Measurements from ENCODE around the gene CAND1.

CAND1 gene

GRCh38 chr12:67299526-67299925, 30.4 kb downstream of the CAND1 start:
- Histone ChIP-seq H3K27me3 (ENCODE audit: insufficient read depth, low read length, poor library complexity, severe bottlenecking) (no peaks in the 10 kb centered on the region), H3K4me2 (ENCODE audit: low read depth, low read length, poor library complexity, severe bottlenecking) (no peak overlapping the region), H2AFZ (ENCODE audit: low read length) (no peak overlapping the region), H3F3A (ENCODE audit: low read depth) (no peaks in the 10 kb centered on the region), H3K79me2 (ENCODE audit: insufficient read depth, low read length) (0 out of 2 replicates have a peak, but pooled peaks cover 3% of the 10 kb centered on the region), H3K9ac (ENCODE audit: low read depth, low read length, poor library complexity, severe bottlenecking) (no peak overlapping the region), H3K4me1 (ENCODE audit: insufficient read depth, low read length, poor library complexity, severe bottlenecking) (no peaks in the 10 kb centered on the region), H3K36me3 (ENCODE audit: insufficient read depth, low read length) (peaks cover 92% of the 10 kb centered on the region), H3K4me3 (ENCODE audit: low read length, poor library complexity, severe bottlenecking) (no peak overlapping the region), H3K9me3 (ENCODE audit: insufficient read depth, low read depth, low read length) (no peaks in the 10 kb centered on the region), H3K9me2 (replicated peaks; ENCODE audit: low read depth, low read length) (no peaks in the 10 kb centered on the region), H4K20me1 (ENCODE audit: insufficient read depth, low read length, poor library complexity, severe bottlenecking) (peaks cover 26% of the 10 kb centered on the region)
- TF ChIP-seq EZH2phosphoT487 (IDR thresholded peaks at IDR 0.05; ENCODE audit: borderline replicate concordance) (no peak), CTCF (conservative IDR thresholded peaks at IDR 0.05; ENCODE audit: low read length) (no peak)

GRCh38 chr12:67299926-67300325, 30.8 kb downstream of the CAND1 start:
- no peak for TF ChIP-seq EZH2phosphoT487 (IDR thresholded peaks at IDR 0.05; ENCODE audit: borderline replicate concordance)
- no peak for TF ChIP-seq CTCF (conservative IDR thresholded peaks at IDR 0.05; ENCODE audit: low read length)
- Histone ChIP-seq H3F3A (ENCODE audit: low read depth) (no peaks in the 10 kb centered on the region), H3K4me1 (ENCODE audit: insufficient read depth, low read length, poor library complexity, severe bottlenecking) (no peaks in the 10 kb centered on the region), H3K9me3 (ENCODE audit: insufficient read depth, low read depth, low read length) (no peaks in the 10 kb centered on the region), H3K36me3 (ENCODE audit: insufficient read depth, low read length) (peaks cover 92% of the 10 kb centered on the region), H3K9ac (ENCODE audit: low read depth, low read length, poor library complexity, severe bottlenecking) (no peak overlapping the region), H4K20me1 (ENCODE audit: insufficient read depth, low read length, poor library complexity, severe bottlenecking) (peaks cover 22% of the 10 kb centered on the region), H3K4me2 (ENCODE audit: low read depth, low read length, poor library complexity, severe bottlenecking) (no peak overlapping the region), H3K79me2 (ENCODE audit: insufficient read depth, low read length) (0 out of 2 replicates have a peak, but pooled peaks cover under 1% of the 10 kb centered on the region), H3K9me2 (replicated peaks; ENCODE audit: low read depth, low read length) (no peaks in the 10 kb centered on the region), H3K4me3 (ENCODE audit: low read length, poor library complexity, severe bottlenecking) (no peak overlapping the region), H2AFZ (ENCODE audit: low read length) (no peak overlapping the region), H3K27me3 (ENCODE audit: insufficient read depth, low read length, poor library complexity, severe bottlenecking) (no peaks in the 10 kb centered on the region)

GRCh38 chr12:67302162-67302561, 33.0 kb downstream of the CAND1 start:
- Histone ChIP-seq H3K9me2 (replicated peaks; ENCODE audit: low read depth, low read length) (no peaks in the 10 kb centered on the region), H3K79me2 (ENCODE audit: insufficient read depth, low read length) (no peaks in the 10 kb centered on the region), H3K9ac (ENCODE audit: low read depth, low read length, poor library complexity, severe bottlenecking) (no peak overlapping the region), H3K4me2 (ENCODE audit: low read depth, low read length, poor library complexity, severe bottlenecking) (no peak overlapping the region), H3K36me3 (ENCODE audit: insufficient read depth, low read length) (peaks cover 94% of the 10 kb centered on the region), H3K9me3 (ENCODE audit: insufficient read depth, low read depth, low read length) (no peaks in the 10 kb centered on the region), H3K4me3 (ENCODE audit: low read length, poor library complexity, severe bottlenecking) (no peak overlapping the region), H3K4me1 (ENCODE audit: insufficient read depth, low read length, poor library complexity, severe bottlenecking) (no peaks in the 10 kb centered on the region), H2AFZ (ENCODE audit: low read length) (no peak overlapping the region), H4K20me1 (ENCODE audit: insufficient read depth, low read length, poor library complexity, severe bottlenecking) (peaks cover 18% of the 10 kb centered on the region), H3K27me3 (ENCODE audit: insufficient read depth, low read length, poor library complexity, severe bottlenecking) (no peaks in the 10 kb centered on the region), H3F3A (ENCODE audit: low read depth) (no peaks in the 10 kb centered on the region)
- TF ChIP-seq CTCF (conservative IDR thresholded peaks at IDR 0.05; ENCODE audit: low read length) (no peak), EZH2phosphoT487 (IDR thresholded peaks at IDR 0.05; ENCODE audit: borderline replicate concordance) (no peak)
